ENCODE data around the gene IL7R.

DNA sequence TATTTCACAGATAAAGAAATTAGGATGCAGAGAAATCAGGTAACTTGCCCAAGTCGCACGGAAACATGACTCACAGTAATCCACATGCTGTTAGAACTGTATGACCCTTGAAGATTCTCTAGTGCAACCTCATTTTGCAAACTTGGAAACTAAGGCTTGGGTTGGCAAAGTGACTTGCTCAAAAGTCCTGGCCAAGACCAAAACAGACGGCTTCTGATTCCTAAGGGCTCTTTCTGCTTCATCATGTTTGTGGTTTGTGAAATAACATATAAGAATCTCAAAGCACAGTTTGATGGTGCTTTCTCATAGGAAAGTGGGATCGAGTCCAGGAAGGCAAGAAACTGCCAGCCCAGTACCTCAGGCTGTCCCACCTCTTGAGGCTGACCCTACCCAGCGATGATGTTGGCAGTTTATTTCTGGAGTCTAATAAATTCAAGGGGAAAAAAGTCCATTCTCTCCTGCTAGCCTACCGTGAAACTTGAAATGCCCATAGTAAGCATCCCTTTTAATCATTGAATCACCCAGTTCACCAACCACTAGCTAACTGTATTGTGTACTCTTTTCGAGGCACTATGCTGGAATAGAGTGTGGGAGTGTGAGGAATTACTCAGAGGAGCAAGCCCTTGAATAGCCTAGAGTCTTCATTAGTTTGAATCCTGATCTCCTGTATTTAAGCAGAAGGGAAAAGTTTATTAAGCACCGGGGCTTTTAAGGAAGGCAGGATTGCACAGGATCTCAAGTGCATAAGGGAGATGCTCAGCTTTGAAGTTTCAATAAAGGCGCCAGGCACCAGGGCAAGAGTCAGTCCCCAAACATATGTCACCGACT is 67.6 kb downstream of the IL7R start:
- TF ChIP-seq CEBPB (IDR thresholded peaks at IDR 0.05) (no peak), NFIC (IDR thresholded peaks at IDR 0.05) (no peak), EP300 (IDR thresholded peaks at IDR 0.05; ENCODE audit: borderline replicate concordance) (no peak), TAF1 (IDR thresholded peaks at IDR 0.05; ENCODE audit: low read depth) (no peak)
- TF ChIP-seq, protein P1, sequence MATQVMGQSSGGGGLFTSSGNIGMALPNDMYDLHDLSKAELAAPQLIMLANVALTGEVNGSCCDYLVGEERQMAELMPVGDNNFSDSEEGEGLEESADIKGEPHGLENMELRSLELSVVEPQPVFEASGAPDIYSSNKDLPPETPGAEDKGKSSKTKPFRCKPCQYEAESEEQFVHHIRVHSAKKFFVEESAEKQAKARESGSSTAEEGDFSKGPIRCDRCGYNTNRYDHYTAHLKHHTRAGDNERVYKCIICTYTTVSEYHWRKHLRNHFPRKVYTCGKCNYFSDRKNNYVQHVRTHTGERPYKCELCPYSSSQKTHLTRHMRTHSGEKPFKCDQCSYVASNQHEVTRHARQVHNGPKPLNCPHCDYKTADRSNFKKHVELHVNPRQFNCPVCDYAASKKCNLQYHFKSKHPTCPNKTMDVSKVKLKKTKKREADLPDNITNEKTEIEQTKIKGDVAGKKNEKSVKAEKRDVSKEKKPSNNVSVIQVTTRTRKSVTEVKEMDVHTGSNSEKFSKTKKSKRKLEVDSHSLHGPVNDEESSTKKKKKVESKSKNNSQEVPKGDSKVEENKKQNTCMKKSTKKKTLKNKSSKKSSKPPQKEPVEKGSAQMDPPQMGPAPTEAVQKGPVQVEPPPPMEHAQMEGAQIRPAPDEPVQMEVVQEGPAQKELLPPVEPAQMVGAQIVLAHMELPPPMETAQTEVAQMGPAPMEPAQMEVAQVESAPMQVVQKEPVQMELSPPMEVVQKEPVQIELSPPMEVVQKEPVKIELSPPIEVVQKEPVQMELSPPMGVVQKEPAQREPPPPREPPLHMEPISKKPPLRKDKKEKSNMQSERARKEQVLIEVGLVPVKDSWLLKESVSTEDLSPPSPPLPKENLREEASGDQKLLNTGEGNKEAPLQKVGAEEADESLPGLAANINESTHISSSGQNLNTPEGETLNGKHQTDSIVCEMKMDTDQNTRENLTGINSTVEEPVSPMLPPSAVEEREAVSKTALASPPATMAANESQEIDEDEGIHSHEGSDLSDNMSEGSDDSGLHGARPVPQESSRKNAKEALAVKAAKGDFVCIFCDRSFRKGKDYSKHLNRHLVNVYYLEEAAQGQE (IDR thresholded peaks at IDR 0.05; ENCODE audit: low read depth): no peak

Measured in Ishikawa (cell line).